GM12873 (cell line): Measurements from ENCODE around the gene PHAF1.

Experiments
- TF ChIP-seq, protein P1 (sequence below): IDR thresholded peaks from 2 replicates; pipeline ENCODE4 v1.5.1; 2012; ENCODE audit warnings: low read depth, mild to moderate bottlenecking, moderate library complexity, low read length, control low read depth; ENCODE audit not compliant: insufficient read depth; ENCODE audit errors: missing control alignments

Gene PHAF1

DNA sequence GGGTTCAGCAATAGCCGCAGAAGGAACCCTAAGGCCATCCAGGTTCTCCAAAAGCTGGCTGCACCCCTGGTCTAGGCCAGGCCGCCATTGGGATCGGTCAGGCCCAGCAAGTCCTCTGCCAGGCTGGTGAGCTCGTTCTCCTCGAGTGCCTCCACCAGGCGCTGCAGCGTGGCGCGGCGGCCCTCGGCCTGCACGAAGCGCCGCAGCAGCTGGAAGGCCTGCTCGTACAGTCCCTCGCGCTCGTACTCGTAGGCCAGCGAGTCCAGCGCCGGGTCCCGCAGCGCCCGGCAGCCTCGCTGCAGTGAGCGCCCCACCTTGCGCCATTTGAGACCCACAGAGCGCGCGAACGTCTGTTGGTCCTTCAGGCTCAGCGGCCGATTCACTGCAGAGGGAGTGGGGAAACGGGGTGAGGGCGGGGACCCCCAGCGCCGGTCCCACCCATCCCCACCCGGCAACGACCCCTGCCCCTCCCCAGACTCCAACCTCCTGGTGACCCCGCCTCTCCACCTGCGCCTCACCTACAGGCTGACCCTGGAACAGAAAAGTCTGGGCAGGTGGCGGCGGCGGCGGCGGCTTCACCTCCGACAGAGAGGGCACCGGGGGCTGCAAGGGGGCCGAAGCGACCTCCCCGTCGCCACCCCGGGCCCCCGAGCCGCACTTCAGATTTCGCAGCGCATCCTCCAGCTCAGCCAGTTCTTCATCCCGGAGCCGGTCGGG is 45.0 kb downstream of the PHAF1 start:
- TF ChIP-seq, protein P1, sequence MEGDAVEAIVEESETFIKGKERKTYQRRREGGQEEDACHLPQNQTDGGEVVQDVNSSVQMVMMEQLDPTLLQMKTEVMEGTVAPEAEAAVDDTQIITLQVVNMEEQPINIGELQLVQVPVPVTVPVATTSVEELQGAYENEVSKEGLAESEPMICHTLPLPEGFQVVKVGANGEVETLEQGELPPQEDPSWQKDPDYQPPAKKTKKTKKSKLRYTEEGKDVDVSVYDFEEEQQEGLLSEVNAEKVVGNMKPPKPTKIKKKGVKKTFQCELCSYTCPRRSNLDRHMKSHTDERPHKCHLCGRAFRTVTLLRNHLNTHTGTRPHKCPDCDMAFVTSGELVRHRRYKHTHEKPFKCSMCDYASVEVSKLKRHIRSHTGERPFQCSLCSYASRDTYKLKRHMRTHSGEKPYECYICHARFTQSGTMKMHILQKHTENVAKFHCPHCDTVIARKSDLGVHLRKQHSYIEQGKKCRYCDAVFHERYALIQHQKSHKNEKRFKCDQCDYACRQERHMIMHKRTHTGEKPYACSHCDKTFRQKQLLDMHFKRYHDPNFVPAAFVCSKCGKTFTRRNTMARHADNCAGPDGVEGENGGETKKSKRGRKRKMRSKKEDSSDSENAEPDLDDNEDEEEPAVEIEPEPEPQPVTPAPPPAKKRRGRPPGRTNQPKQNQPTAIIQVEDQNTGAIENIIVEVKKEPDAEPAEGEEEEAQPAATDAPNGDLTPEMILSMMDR: no peak

DNA sequence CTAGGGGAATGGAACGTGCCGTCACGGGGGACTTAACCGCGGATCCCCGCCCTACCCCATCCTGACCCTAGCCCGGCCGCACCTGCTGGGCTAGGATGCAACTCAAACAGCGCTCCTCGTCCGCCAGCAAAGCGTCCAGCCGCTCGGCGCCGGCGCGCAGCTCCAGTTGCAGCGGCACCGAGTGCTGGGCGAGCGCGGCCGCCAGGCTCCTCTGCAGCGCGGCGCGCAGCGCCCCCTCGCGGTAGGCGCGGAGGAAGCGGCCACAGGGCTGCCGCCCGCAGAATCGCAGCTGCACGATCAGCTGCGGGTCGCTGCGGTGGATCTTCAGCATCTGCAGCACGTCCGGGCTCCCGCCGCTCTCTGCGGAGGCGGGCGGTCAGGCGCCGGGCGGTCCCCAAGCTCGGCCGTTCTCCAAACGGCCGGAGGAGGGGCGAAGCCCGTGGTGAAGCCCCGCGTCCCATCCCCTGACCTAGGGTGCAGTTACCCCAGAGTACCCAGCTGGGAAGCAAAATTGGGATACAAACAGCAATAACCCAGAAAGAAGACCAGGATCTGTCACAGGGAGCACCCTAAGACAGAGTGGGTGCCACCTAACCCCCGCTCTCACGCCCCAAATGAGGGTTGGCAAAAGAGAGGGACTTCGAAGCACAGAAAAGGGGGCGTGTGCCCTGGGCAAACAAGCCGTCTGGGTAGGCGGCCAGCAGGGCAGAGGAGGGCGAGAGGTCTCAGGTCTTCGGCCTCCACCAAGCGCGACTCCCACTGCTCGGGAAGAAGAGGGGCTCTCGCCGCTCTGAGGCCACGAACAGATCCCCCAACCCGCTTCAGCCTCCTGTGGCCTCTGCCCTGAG is 45.8 kb downstream of the PHAF1 start:
- TF ChIP-seq, protein P1: peak; percentile 95

DNA sequence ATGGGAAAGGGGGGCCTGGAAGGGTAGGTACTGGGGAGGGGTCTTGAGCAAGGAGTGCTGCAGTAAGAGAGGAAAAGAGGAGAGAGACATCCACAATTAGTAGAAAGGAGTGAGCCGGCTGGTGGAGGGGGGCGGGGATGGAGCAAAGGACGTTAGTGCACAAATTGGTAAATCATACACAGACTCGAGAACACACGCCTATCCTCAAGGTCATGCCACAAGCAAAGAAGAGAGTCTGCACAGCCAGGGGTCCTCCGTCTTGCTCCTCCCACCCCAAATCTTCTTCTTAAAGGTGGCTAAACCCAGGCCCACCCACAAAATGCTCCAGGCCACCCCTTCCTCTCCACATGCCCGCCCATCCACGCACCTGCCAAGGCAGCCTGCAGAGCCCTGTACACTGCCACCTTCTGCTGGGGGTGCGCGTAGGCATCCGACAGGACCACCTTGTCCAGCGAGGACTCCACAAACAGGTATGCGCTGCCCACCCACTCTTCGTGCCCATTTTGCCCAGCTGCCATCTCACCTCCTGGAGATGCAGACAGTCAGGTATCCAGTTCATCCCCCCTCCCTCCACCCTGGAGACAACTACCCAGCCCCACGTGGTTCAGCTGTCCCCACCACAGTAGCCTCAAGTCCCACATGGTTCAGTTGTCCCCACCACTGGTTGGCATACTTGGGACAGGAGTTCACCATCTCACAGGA is 46.6 kb downstream of the PHAF1 start:
- TF ChIP-seq, protein P1: no peak

DNA sequence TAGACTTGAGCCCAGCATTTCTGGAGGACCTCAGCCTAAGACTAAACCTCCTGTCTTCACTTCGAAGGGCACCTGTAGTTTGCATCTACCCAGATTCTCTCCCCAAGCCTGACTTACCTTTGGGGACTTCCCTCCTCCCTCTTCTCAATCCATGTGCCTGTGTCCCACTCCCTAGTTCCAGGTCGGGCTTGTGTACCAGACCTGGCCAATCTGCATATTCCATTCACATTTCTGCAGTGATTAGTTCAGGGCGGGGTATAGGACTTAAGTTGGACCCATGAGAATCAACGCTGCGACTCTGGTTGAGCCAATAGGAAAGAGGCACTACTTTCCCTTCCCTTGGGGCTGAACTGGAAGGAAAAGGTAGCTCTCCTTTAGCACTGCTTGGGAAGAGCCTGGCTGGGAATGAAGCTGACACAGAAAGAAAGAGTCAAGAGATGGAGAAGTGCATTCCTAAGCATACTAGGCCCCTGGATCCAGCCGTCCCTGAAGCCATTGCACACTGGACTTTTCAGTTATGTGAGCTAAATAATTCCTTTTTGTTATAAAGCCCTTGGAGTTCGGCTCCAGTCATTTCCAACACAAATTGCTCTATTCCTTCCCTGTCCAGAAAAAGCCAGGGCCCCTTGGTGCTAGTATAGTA is 47.5 kb downstream of the PHAF1 start:
- TF ChIP-seq, protein P1: no peak

DNA sequence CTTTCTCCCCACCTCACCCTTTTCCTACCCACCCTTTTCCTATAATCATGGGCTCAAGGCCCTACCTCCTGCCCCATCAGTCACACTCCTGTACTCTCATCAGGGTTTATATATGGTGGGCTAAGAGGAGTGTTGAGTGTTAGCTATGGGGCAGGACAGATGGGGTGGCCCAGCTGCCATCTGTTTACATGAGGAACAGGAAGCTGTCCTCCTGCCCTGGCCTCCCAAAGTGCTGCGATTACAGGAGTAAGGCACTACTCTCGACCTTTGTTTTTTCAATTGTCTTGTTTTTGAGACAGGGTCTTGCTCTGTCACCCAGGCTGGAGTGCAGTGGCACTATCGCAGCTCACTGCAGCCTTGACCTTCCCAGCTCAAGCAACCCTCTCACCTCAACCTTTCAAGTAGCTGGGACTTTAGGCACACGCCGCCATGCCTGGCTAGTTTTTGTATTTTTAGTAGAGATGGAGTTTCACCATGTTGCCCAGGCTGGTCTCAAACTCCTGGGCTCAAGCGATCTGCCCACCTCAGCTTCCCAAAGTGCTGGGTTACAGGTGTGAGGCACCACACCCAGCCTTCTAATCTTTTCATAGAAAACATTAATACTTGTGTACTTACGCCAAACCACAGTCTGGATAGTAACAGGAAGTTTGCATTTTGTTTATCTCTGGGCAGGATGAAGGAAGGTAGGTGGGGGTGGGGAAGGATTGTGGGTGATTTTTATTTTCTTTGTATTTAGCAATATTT is 48.3 kb downstream of the PHAF1 start:
- TF ChIP-seq, protein P1: no peak

DNA sequence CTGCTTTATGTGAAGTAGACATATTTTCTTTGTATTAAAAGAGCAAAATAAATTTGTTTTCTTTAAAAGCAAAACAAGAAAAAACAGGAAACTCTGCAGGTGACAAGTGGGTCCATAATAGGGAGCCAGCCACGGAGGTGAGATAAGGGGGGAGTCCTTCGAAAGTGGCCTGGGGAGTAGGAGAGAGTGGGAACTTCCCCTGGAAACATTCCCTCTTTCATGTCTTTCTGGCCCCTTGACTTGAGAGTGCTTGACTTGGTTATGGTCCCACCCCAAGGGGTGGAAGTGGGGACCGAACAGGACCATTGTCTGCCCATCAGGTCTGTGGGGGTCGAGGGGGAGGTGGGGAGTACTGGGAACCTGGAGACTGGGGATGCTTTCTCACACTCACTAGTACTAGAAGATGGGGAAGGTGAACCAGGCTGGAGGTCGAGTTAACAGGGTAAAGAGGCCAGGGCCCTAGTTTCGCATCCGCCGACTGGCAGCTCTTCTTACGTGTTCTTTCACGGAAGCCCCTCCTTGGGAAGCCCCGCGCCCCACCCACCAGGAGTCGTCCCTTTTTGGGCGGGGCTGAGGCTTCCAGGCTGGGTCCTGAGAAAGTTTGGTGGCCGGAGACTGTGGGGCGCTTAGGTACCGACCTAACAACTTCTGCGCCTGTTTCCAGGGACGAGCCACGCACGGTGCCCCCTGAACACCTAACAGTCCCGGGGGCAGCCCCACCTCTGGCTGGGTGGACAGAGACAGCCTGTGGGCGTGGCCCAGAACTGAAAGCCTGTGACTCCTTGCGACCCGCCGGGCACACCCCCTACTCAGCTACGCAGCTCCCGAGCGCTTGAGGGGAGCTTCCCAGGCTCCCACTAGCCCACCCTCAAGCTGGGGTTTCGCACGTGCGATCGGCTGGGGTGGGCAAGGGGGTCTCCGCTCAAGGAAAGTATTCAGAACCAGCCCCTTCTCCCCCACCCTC is 49.2 kb downstream of the PHAF1 start:
- TF ChIP-seq, protein P1: no peak
